HepG2 (cell line): ENCODE data around the gene RDH16. TPM values are rescaled to one million over a fixed set of nuclear protein-coding genes. Genes with fewer than 3 reads are reported as not detected.

Experiments used
- ATAC-seq: fragments of 200-7000 bp; cut with Tn5 transposase; 3 replicates; pipeline ENCODE4 v1.9.1; 2020; ENCODE audit warnings: mild to moderate bottlenecking, moderate library complexity
- BruUV-seq: library from RNA; stranded (reverse); fragments of 400-500 nt; replicated peaks from 2 replicates; lab custom pipeline; 2021; lab: Mats Ljungman, UMichigan
- CTCF ChIA-PET: fragments of 300-600 bp; formaldehyde crosslinking; extraction: SDS; loops from one replicate; lab custom pipeline; 2021; ENCODE audit warnings: low total read pairs, inconsistent platforms, low intra/inter-chr PET ratio; lab: Yijun Ruan, JAX
- POLR2A ChIA-PET: fragments of 350-600 bp; sonication (Branson Sonifier 250); formaldehyde crosslinking; loops from one replicate; lab custom pipeline; 2020; ENCODE audit warnings: antibody characterized with exemption, inconsistent platforms; lab: Yijun Ruan, JAX
- DNase-seq: peaks from one replicate; pipeline ENCODE4 v3.0.0-alpha.2; 2015; ENCODE audit warnings: low spot score
- FAIRE-seq: peaks from 3 replicates; lab custom pipeline; 2011; peaks lifted over from hg19 to GRCh38; lab: Jason Lieb, UNC
- H2AFZ ChIP-seq: one replicate; pipeline ENCODE4 v1.6.1; 2011; ENCODE audit warnings: low read length, inconsistent platforms
- H3K27ac ChIP-seq: fragments of 300-600 bp; 3 replicates; pipeline ENCODE4 v1.8.0; 2011; ENCODE audit warnings: mixed run types, mild to moderate bottlenecking, mixed read lengths, low read length, inconsistent platforms; ENCODE audit not compliant: insufficient read depth; ENCODE audit errors: extremely low read length
- H3K27me3 ChIP-seq, 2 experiments: fragments of 200-600 bp in 1 of 2; 2 replicates in 1 of 2; 3 replicates in 1 of 2; pipeline versions ENCODE4 v1.6.0 to v1.8.0; 2011; ENCODE audit warnings: low read length in 2 of 2, mild to moderate bottlenecking in 2 of 2, moderate library complexity in 2 of 2, inconsistent platforms in 1 of 2; ENCODE audit not compliant: insufficient read depth in 2 of 2, control insufficient read depth in 1 of 2
- H3K36me3 ChIP-seq, 2 experiments: fragments of 200-600 bp in 1 of 2; replicated peaks in 1 of 2; 2 replicates in 1 of 2; 3 replicates in 1 of 2; pipeline versions ENCODE4 v1.5.1 to v1.8.0; 2011; ENCODE audit warnings: low read length in 2 of 2, inconsistent platforms in 1 of 2; ENCODE audit not compliant: insufficient read depth in 2 of 2, control insufficient read depth in 1 of 2
- H3K4me1 ChIP-seq: 2 replicates; pipeline ENCODE4 v1.5.1; 2012; ENCODE audit warnings: low read length, inconsistent platforms; ENCODE audit not compliant: insufficient read depth
- H3K4me2 ChIP-seq: 2 replicates; pipeline ENCODE4 v1.6.0; 2011; ENCODE audit warnings: low read depth, low read length, inconsistent platforms
- H3K4me3 ChIP-seq, 3 experiments: fragments of 200-600 bp in 1 of 3; sonication (generic), shearing (Covaris generic) in 1 of 3; replicated peaks in 1 of 3; 2 replicates each; pipeline ENCODE4 v1.5.1; 2011 to 2016; ENCODE audit warnings: low read length in 3 of 3, inconsistent platforms in 2 of 3, low read depth in 2 of 3, mild to moderate bottlenecking in 2 of 3, control low read depth in 1 of 3, mixed read lengths in 1 of 3; ENCODE audit not compliant: insufficient read depth in 1 of 3
- H3K79me2 ChIP-seq: one replicate; pipeline ENCODE4 v1.6.1; 2011; ENCODE audit warnings: low read length, inconsistent platforms; ENCODE audit not compliant: insufficient read depth
- H3K9ac ChIP-seq: 2 replicates; pipeline ENCODE4 v1.6.0; 2011; ENCODE audit warnings: mild to moderate bottlenecking, low read depth, low read length, inconsistent platforms; ENCODE audit not compliant: insufficient read depth
- H3K9me3 ChIP-seq: 2 replicates; pipeline ENCODE4 v1.5.1; 2012; ENCODE audit warnings: mild to moderate bottlenecking, low read length
- H4K20me1 ChIP-seq: 2 replicates; pipeline ENCODE4 v1.6.0; 2011; ENCODE audit warnings: inconsistent platforms, mild to moderate bottlenecking, low read length, moderate library complexity; ENCODE audit not compliant: insufficient read depth
- FOSL1 ChIP-seq: sonication (generic); formaldehyde crosslinking; IDR thresholded peaks from 2 replicates; pipeline ENCODE4 v1.9.0; 2021; ENCODE audit warnings: missing genetic modification reagents, borderline replicate concordance
- HDAC1 ChIP-seq: sonication (generic); formaldehyde crosslinking; IDR thresholded peaks from 2 replicates; pipeline ENCODE4 v1.5.1; 2020; ENCODE audit warnings: mild to moderate bottlenecking, missing genetic modification reagents
- MBNL3 ChIP-seq: fragments of 250-450 bp; sonication (Bioruptor Pico); conservative IDR thresholded peaks from 2 replicates; pipeline ENCODE4 v1.8.0; 2022; ENCODE audit warnings: mild to moderate bottlenecking, inconsistent platforms
- SOX6 ChIP-seq, 2 experiments: fragments of 450-650 bp in 1 of 2; sonication (generic) in 1 of 2; formaldehyde crosslinking in 1 of 2; IDR thresholded peaks; 2 replicates each; pipeline versions ENCODE4 v1.4.0 to v1.6.1; 2017 to 2020; ENCODE audit warnings: antibody characterized with exemption in 1 of 2, mild to moderate bottlenecking in 1 of 2, missing genetic modification reagents in 1 of 2
- TGIF2 ChIP-seq: IDR thresholded peaks from 2 replicates; pipeline ENCODE4 v1.6.1; 2016; ENCODE audit warnings: control low read depth, missing compliant biosample characterization
- ZEB1 ChIP-seq: IDR thresholded peaks from 2 replicates; pipeline ENCODE4 v1.6.1; 2012; ENCODE audit warnings: mild to moderate bottlenecking, low read depth, inconsistent platforms; ENCODE audit not compliant: insufficient replicate concordance
- ZNF121 ChIP-seq: sonication (generic); formaldehyde crosslinking; IDR thresholded peaks from 2 replicates; pipeline ENCODE4 v1.5.0; 2020; ENCODE audit warnings: mild to moderate bottlenecking, missing genetic modification reagents
- ZNF33B ChIP-seq: sonication (generic); formaldehyde crosslinking; IDR thresholded peaks from 2 replicates; pipeline ENCODE4 v1.5.1; 2020; ENCODE audit warnings: mild to moderate bottlenecking, missing genetic modification reagents
- ZNF382 ChIP-seq: sonication (generic); formaldehyde crosslinking; IDR thresholded peaks from 2 replicates; pipeline ENCODE4 v1.5.0; 2020; ENCODE audit warnings: missing genetic modification reagents, mild to moderate bottlenecking, borderline replicate concordance
- ZNF558 ChIP-seq: sonication (generic); formaldehyde crosslinking; IDR thresholded peaks from 2 replicates; pipeline ENCODE4 v1.9.0; 2022; ENCODE audit warnings: mild to moderate bottlenecking, missing genetic modification reagents, borderline replicate concordance
- ZNF75D ChIP-seq: sonication (generic); formaldehyde crosslinking; IDR thresholded peaks from 2 replicates; pipeline ENCODE4 v1.8.1; 2023; ENCODE audit warnings: missing genetic modification reagents, mild to moderate bottlenecking, borderline replicate concordance
- WGBS: methylation state at CpG from one replicate; pipeline ENCODE4 v1.1.6; 2017; ENCODE audit warnings: low lambda C conversion rate; 5-methylcytosine and 5-hydroxymethylcytosine counted together
- in situ Hi-C: cut with HindIII; loops from 2 replicates; pipeline ENCODE4 v1.10.0; 2017; ENCODE audit warnings: low pct_unique_long_range_greater_than_20kb; ENCODE audit not compliant: extremely low pct_ligation_motif_present
- intact Hi-C: fragments of 100-400 bp; cut with micrococcal nuclease; formaldehyde crosslinking; loops from one replicate; pipeline ENCODE4 v1.10.0; 2022; ENCODE audit not compliant: unreplicated experiment
- polyA plus RNA-seq, 8 experiments: library from polyadenylated mRNA; depleted of rRNA in 3 of 8; stranded (reverse) in 7 of 8; unstranded in 1 of 8; fragments of >200 nt; fragmentation: Illumina TruSeq in 4 of 8; extraction: Trizol in 4 of 8; gene quantifications; 2 replicates each; pipeline versions ENCODE4 v1.2.1 to v1.2.3, GENCODE V29; 2011 to 2016; ENCODE audit warnings: low read depth in 4 of 8, missing spikeins in 1 of 8, mixed read lengths in 1 of 8; ENCODE audit not compliant: insufficient read depth in 1 of 8
- total RNA-seq, 5 experiments: library from RNA; depleted of rRNA; stranded (reverse); fragments of >200 nt; fragmentation: Illumina TruSeq; extraction: Trizol; gene quantifications; 2 replicates each; pipeline ENCODE4 v1.2.3, GENCODE V29; 2016; ENCODE audit warnings: low read depth in 1 of 5
- TF ChIP-seq, protein P1 (sequence below): sonication (generic); formaldehyde crosslinking; IDR thresholded peaks from 2 replicates; pipeline ENCODE4 v1.8.0; 2022; ENCODE audit warnings: mild to moderate bottlenecking, missing genetic modification reagents, moderate library complexity
- TF ChIP-seq, protein P2 (sequence below): sonication (generic); formaldehyde crosslinking; IDR thresholded peaks from 2 replicates; pipeline ENCODE4 v1.4.0; 2020; ENCODE audit warnings: missing genetic modification reagents
- TF ChIP-seq, protein P3 (sequence below): sonication (generic); formaldehyde crosslinking; IDR thresholded peaks from 2 replicates; pipeline ENCODE4 v1.4.0; 2020; ENCODE audit warnings: missing genetic modification reagents
- TF ChIP-seq, protein P4 (sequence below): sonication (generic); formaldehyde crosslinking; IDR thresholded peaks from 2 replicates; pipeline ENCODE4 v1.8.0; 2022; ENCODE audit warnings: low read depth, missing genetic modification reagents

The RDH16 gene
- total and polyA plus RNA-seq, 2 of the 13 experiments (the other 11 are each of a cell fraction or from before 2014, with no cell fraction given): 0.05 to 0.13 TPM

DNA sequence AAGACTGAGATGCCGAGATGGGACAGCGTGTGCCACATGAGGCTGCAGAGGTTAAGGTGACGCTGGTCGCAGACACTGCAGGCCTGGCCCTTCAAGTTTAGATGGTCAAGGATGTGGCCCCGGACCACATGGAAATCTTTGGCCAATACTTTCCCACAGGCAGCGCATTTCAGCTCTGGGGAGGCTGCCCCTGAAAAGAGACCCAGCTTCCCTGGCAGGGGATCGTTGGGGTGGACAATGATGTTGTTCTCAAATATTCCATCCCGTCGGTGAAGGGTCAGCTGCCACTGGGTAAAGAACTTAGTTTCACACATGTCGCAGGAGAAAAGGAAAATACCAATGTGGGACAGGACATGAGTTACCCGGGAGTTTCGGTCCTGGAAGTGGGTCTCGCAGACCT, 46.0 kb upstream of the RDH16 start:
- no peak overlapping the region for H3K4me2 ChIP-seq
- H3K4me3 ChIP-seq: no peak overlapping the region
- no peak for FAIRE-seq
- peaks cover 47% of the 10 kb centered on the region for H3K4me1 ChIP-seq
- intact Hi-C loops (loop anchor here (5.0 kb wide), 2 partner anchors 56 to 251 kb away; partner anchors contain the start of gene PRIM1), in situ Hi-C loops (no loop called here)
- peaks cover 4% of the 10 kb centered on the region for H4K20me1 ChIP-seq
- no peak for DNase-seq
- peaks cover 13 to 34% of the 10 kb centered on the region in 2 experiments for H3K36me3 ChIP-seq
- no peak overlapping the region for H2AFZ ChIP-seq
- H3K27ac ChIP-seq: no peak overlapping the region
- no peak overlapping the region for H3K9ac ChIP-seq
- ChIA-PET POLR2A (no interaction called here), CTCF (no interaction called here)
- H3K9me3 ChIP-seq: no peaks in the 10 kb centered on the region
- TF ChIP-seq ZNF382 (CRISPR knock-in tag) (no peak), MBNL3 (CRISPR knock-in tag) (no peak), SOX6 (IDR thresholded peaks at IDR 0.05) (no peak), SOX6 (CRISPR knock-in tag; IDR thresholded peaks at IDR 0.05) (no peak), TGIF2 (no peak), HDAC1 (CRISPR knock-in tag) (no peak), ZNF33B (no peak), FOSL1 (no peak), ZNF558 (no peak), ZNF75D (CRISPR knock-in tag) (no peak), ZEB1 (no peak), ZNF121 (CRISPR knock-in tag) (no peak)
- TF ChIP-seq, protein P1, sequence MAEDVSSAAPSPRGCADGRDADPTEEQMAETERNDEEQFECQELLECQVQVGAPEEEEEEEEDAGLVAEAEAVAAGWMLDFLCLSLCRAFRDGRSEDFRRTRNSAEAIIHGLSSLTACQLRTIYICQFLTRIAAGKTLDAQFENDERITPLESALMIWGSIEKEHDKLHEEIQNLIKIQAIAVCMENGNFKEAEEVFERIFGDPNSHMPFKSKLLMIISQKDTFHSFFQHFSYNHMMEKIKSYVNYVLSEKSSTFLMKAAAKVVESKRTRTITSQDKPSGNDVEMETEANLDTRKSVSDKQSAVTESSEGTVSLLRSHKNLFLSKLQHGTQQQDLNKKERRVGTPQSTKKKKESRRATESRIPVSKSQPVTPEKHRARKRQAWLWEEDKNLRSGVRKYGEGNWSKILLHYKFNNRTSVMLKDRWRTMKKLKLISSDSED (CRISPR knock-in tag): no peak
- TF ChIP-seq, protein P2, sequence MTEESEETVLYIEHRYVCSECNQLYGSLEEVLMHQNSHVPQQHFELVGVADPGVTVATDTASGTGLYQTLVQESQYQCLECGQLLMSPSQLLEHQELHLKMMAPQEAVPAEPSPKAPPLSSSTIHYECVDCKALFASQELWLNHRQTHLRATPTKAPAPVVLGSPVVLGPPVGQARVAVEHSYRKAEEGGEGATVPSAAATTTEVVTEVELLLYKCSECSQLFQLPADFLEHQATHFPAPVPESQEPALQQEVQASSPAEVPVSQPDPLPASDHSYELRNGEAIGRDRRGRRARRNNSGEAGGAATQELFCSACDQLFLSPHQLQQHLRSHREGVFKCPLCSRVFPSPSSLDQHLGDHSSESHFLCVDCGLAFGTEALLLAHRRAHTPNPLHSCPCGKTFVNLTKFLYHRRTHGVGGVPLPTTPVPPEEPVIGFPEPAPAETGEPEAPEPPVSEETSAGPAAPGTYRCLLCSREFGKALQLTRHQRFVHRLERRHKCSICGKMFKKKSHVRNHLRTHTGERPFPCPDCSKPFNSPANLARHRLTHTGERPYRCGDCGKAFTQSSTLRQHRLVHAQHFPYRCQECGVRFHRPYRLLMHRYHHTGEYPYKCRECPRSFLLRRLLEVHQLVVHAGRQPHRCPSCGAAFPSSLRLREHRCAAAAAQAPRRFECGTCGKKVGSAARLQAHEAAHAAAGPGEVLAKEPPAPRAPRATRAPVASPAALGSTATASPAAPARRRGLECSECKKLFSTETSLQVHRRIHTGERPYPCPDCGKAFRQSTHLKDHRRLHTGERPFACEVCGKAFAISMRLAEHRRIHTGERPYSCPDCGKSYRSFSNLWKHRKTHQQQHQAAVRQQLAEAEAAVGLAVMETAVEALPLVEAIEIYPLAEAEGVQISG (CRISPR knock-in tag): no peak
- TF ChIP-seq, protein P3, sequence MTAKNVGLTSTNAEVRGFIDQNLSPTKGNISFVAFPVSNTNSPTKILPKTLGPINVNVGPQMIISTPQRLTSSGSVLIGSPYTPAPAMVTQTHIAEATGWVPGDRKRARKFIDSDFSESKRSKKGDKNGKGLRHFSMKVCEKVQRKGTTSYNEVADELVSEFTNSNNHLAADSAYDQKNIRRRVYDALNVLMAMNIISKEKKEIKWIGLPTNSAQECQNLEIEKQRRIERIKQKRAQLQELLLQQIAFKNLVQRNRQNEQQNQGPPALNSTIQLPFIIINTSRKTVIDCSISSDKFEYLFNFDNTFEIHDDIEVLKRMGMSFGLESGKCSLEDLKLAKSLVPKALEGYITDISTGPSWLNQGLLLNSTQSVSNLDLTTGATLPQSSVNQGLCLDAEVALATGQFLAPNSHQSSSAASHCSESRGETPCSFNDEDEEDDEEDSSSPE: no peak
- TF ChIP-seq, protein P4, sequence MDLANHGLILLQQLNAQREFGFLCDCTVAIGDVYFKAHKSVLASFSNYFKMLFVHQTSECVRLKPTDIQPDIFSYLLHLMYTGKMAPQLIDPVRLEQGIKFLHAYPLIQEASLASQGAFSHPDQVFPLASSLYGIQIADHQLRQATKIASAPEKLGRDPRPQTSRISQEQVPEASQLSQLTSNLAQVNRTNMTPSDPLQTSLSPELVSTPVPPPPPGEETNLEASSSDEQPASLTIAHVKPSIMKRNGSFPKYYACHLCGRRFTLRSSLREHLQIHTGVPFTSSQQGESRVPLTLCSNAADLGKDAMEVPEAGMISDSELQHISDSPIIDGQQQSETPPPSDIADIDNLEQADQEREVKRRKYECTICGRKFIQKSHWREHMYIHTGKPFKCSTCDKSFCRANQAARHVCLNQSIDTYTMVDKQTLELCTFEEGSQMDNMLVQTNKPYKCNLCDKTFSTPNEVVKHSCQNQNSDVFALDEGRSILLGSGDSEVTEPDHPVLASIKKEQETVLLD (CRISPR knock-in tag): no peak
- BruUV-seq: no TSS peak
- H3K27me3 ChIP-seq: no peaks in the 10 kb centered on the region; a peak in 1 of 5 replicates
- 97% methylated on average over 13 of the region's 13 CpGs for WGBS
- no peak for ATAC-seq
- peaks cover 16% of the 10 kb centered on the region for H3K79me2 ChIP-seq
